Measurements from ENCODE around the gene ARL6IP4.

Gene ARL6IP4

DNA sequence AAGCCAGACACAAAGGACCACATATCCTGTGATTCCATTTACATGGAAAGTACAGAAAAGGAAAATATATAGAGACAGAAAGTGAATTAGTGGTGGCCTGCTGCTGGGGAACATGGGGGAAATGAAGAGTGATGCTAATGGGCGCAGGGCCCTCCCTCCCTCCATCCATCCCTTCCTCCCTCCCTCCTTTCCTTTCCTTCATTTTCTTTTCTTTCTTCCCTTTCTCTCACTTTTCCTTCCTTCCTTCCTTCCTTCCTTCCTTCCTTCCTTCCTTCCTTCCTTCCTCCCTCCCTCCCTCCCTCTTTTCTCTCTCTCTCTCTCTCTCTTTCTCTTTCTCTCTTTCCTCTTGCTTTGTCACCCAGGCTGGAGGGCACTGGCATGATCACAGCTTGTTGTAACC is 37.3 kb downstream of the ARL6IP4 start:
- Histone ChIP-seq H3K79me2 (ENCODE audit: control insufficient read depth, insufficient read depth, low read length, unreplicated experiment) (no peaks in the 10 kb centered on the region), H3K4me3 (ENCODE audit: low read depth, low read length) (no peak overlapping the region), H3K36me3 (ENCODE audit: insufficient read depth, low read length) (no peaks in the 10 kb centered on the region), H2AFZ (ENCODE audit: low read length, unreplicated experiment) (no peak overlapping the region), H3K27ac (ENCODE audit: low read depth, low read length) (no peak overlapping the region), H3K4me1 (ENCODE audit: control insufficient read depth, insufficient read depth, low read length, unreplicated experiment) (peaks cover 10% of the 10 kb centered on the region), H3K27me3 (ENCODE audit: insufficient read depth, low read length) (no peaks in the 10 kb centered on the region)

DNA sequence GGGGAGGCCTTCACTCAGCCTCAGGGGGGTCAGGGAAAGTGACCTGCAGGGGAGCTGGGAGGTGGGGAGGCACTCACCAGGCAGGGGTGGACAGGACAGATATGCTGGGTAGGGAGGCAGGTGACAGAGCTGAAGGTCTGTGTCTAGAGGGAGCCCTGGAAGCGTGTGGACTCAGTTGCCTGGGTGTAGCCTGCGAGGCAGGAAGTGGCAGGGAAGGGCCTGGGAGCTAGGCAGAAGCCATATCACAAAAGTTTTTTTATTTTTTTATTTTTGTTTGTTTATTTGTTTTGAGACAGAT is 39.3 kb downstream of the ARL6IP4 start:
- Histone ChIP-seq H3K27me3 (ENCODE audit: insufficient read depth, low read length) (no peaks in the 10 kb centered on the region), H3K36me3 (ENCODE audit: insufficient read depth, low read length) (no peaks in the 10 kb centered on the region), H3K4me1 (ENCODE audit: control insufficient read depth, insufficient read depth, low read length, unreplicated experiment) (peaks cover 15% of the 10 kb centered on the region), H2AFZ (ENCODE audit: low read length, unreplicated experiment) (no peak overlapping the region), H3K27ac (ENCODE audit: low read depth, low read length) (no peak overlapping the region), H3K79me2 (ENCODE audit: control insufficient read depth, insufficient read depth, low read length, unreplicated experiment) (no peaks in the 10 kb centered on the region), H3K4me3 (ENCODE audit: low read depth, low read length) (no peak overlapping the region)

DNA sequence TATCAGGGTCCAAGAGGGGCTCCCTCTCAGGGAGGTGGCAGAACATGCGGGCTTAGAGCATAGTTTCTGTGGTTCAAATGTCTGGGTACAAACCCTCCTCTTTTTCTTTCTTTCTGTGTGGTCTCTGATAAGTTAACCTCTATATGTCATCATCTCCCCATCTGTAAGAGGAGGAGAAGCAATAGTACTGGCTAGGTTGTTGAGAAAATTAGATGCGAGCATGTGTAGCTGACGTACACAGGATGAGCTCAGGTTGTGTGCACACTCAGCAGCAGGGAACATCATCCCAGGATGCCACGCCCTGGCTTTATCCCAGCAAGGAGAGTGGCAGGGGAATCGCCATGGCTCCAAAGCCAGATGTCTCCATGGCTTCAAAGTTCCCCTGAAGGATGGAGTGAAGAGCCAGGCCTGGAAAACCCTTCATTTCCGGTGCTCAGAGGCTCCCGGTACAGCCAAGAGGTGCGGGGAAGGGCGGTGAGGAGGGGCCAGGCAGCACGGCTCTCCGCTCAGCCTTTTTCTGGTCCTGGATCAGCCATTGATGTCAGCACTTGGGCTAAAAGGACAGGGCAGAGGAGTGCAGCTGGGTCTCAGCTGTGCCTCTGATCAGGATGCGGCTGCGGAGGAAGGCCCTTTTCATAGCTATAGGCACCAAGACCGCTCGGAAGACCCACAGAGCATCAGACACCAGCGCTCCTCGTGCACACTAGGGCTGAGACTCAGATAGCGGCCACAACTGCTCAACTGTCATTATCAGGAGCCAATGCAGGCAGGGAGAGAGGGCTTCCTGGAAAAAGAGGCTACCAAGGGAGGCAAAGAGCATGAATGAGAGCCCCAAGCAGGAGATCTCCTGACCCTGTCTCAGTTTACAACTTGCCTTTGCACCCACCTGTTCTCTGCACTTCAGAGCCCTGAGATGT is 41.5 kb downstream of the ARL6IP4 start:
- Histone ChIP-seq H3K27me3 (ENCODE audit: insufficient read depth, low read length) (no peaks in the 10 kb centered on the region), H3K4me3 (ENCODE audit: low read depth, low read length) (no peak overlapping the region), H3K36me3 (ENCODE audit: insufficient read depth, low read length) (no peaks in the 10 kb centered on the region), H3K4me1 (ENCODE audit: control insufficient read depth, insufficient read depth, low read length, unreplicated experiment) (peaks cover 19% of the 10 kb centered on the region), H3K79me2 (ENCODE audit: control insufficient read depth, insufficient read depth, low read length, unreplicated experiment) (no peaks in the 10 kb centered on the region), H3K27ac (ENCODE audit: low read depth, low read length) (no peak overlapping the region), H2AFZ (ENCODE audit: low read length, unreplicated experiment) (no peak overlapping the region)

DNA sequence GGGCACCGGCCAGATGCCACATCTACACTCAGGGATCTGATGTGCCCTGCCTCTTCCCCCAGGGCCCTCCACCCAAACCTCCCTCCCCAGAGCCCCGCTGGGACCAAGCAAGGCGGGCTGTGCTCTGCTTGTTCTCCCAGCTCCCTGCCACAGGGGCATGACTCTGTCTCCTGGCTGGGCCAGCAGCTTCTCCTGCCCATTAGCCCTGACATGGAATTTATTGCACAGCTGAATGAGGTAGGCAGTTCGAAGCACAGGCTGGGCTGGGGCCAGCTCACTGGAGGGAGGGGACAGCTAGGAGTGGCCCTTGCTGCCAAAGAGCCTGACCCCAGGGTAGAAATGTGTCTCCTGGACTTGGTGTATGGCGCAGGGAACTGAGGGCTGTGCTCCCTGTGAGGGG is 42.4 kb downstream of the ARL6IP4 start:
- no peak overlapping the region for H3K27ac ChIP-seq (ENCODE audit: low read depth, low read length)
- peaks cover 19% of the 10 kb centered on the region for H3K4me1 ChIP-seq (ENCODE audit: control insufficient read depth, insufficient read depth, low read length, unreplicated experiment)
- H3K36me3 ChIP-seq (ENCODE audit: insufficient read depth, low read length) = no peaks in the 10 kb centered on the region
- no peaks in the 10 kb centered on the region for H3K79me2 ChIP-seq (ENCODE audit: control insufficient read depth, insufficient read depth, low read length, unreplicated experiment)
- no peak overlapping the region for H3K4me3 ChIP-seq (ENCODE audit: low read depth, low read length)
- H3K27me3 ChIP-seq (ENCODE audit: insufficient read depth, low read length) = no peaks in the 10 kb centered on the region
- H2AFZ ChIP-seq (ENCODE audit: low read length, unreplicated experiment) = no peak overlapping the region

DNA sequence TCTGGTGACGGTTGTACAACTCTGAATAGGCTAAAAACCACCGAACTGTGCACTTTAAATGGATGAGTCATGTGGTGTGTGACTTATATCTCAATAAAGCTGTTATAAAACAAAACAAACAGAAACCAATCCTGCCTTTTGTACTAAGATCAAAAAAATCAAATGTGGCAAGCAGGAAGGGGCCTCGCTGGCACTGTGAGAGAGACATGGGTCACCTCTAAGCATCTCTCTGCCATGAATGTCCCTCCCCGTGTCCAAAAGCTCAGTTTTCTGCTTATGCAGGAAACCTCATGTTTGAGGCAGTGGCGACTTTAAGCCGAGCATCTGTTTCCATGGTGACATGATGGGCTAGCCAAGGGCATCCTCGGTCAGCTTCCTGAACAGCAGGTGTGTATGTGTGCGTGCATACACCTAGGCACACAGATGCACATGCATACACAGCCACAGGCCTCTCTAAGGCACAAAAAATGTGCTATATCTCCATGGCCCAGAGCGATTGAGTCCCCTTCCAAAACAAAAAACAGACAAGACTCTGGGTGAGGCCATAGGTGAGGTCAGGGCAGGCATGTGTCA is 44.4 kb downstream of the ARL6IP4 start:
- H3K79me2 ChIP-seq (ENCODE audit: control insufficient read depth, insufficient read depth, low read length, unreplicated experiment) = no peaks in the 10 kb centered on the region
- H3K27me3 ChIP-seq (ENCODE audit: insufficient read depth, low read length) = no peaks in the 10 kb centered on the region
- no peaks in the 10 kb centered on the region for H3K36me3 ChIP-seq (ENCODE audit: insufficient read depth, low read length)
- peaks cover 10% of the 10 kb centered on the region for H3K4me1 ChIP-seq (ENCODE audit: control insufficient read depth, insufficient read depth, low read length, unreplicated experiment)
- H2AFZ ChIP-seq (ENCODE audit: low read length, unreplicated experiment) = peak overlapping the region; percentile 48
- peak overlapping the region; percentile 53; the same call in 1 of the 2 replicates for H3K27ac ChIP-seq (ENCODE audit: low read depth, low read length)
- H3K4me3 ChIP-seq (ENCODE audit: low read depth, low read length) = no peak overlapping the region

DNA sequence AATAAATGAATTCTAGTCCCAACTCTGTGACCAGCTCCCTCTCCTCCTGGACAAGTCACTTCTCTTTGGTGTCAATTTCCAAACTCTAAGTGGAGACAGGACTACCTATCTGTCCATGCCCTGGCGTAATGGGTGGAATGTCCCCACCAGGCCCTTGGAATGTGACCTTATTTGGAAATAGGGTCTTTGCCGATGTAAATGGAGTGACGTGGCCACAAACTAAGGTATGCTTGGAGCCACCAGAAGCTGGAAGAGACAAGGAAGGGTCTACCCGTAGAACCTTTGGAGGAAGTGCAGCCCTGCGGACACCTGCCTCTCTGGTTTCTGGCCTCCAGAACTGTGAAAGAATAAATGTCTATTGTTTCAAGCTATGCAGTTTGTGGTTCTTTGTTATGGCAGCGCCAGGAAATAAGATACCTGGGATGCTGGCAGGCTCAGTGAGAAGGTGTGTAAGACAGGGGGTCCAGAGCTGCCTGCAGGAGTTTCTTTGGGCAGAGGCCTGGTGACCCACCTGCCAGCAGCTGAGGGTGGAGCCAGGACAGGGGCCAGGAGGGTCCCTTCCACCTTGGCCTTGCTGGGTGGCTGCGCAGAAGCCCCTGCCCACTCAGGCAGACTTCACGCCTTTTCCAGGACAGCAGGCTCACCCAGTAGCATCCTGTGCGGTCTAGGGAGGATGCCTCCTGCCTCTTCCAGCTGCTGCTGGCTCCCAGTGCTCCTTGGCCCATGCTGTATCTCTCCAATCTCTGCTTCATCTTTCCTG is 45.8 kb downstream of the ARL6IP4 start:
- Histone ChIP-seq H2AFZ (ENCODE audit: low read length, unreplicated experiment) (no peak overlapping the region), H3K4me3 (ENCODE audit: low read depth, low read length) (no peak overlapping the region), H3K4me1 (ENCODE audit: control insufficient read depth, insufficient read depth, low read length, unreplicated experiment) (peaks cover 10% of the 10 kb centered on the region), H3K27me3 (ENCODE audit: insufficient read depth, low read length) (no peaks in the 10 kb centered on the region), H3K36me3 (ENCODE audit: insufficient read depth, low read length) (no peaks in the 10 kb centered on the region), H3K27ac (ENCODE audit: low read depth, low read length) (no peak overlapping the region), H3K79me2 (ENCODE audit: control insufficient read depth, insufficient read depth, low read length, unreplicated experiment) (no peaks in the 10 kb centered on the region)

DNA sequence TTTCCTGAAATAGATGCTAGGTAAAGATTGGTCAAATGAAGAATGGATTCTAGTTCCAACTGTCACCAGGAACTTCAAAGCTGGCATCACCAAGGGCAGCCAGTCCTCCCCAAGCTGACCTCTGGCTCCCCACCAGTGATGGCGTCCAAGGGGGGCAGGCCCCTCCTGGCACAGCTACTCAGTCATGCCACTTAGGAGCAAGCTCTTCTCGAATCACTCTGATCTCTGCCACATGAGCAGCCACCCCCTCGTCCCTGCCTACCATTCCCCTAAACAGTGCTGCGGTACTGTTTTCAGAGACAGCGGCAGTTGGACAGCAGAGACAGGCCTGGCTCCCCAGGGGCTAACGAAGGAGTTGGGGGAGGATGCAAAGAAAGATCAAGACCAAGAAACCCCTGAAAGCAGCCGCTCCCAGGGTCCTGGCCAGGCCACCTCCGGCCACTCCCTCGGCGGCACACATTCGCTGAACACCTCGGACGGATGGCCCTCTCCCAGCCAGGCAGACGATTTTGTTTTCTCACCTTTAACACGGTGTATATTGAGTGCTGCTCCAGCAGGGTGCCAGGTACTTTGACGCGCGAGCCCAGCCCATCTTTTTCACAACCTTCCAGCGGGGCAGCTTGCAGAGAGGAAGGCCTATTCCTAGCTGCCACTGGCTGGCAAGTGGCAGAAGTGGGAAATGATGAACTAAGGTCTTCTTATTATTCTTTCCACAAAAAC is 47.4 kb downstream of the ARL6IP4 start:
- no peaks in the 10 kb centered on the region for H3K36me3 ChIP-seq (ENCODE audit: insufficient read depth, low read length)
- no peak overlapping the region for H3K27ac ChIP-seq (ENCODE audit: low read depth, low read length)
- H2AFZ ChIP-seq (ENCODE audit: low read length, unreplicated experiment) = no peak overlapping the region
- H3K79me2 ChIP-seq (ENCODE audit: control insufficient read depth, insufficient read depth, low read length, unreplicated experiment) = no peaks in the 10 kb centered on the region
- no peaks in the 10 kb centered on the region for H3K27me3 ChIP-seq (ENCODE audit: insufficient read depth, low read length)
- H3K4me1 ChIP-seq (ENCODE audit: control insufficient read depth, insufficient read depth, low read length, unreplicated experiment) = peaks cover 10% of the 10 kb centered on the region
- no peak overlapping the region for H3K4me3 ChIP-seq (ENCODE audit: low read depth, low read length)

DNA sequence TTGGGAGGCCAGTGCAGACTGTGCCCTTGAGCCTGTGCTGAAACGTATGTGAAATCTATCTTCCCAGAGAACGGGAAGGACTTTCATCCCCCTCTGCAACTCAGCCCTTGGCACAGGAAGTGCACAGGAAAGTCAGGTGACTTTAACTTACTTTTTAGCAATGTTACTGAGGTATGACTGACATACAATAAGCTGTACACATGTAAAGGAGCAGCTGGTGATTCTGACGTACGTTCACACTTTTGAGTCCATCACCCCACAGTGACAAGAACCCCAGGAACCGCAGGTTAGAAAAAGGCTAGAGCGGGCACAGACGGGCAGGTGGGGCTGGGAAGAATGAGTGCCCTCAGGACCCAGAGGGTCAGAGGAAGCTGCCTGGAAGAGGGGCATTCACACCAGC is 48.0 kb downstream of the ARL6IP4 start:
- Histone ChIP-seq H3K27ac (ENCODE audit: low read depth, low read length) (no peak overlapping the region), H3K4me3 (ENCODE audit: low read depth, low read length) (no peak overlapping the region), H3K36me3 (ENCODE audit: insufficient read depth, low read length) (no peaks in the 10 kb centered on the region), H3K27me3 (ENCODE audit: insufficient read depth, low read length) (no peaks in the 10 kb centered on the region), H3K4me1 (ENCODE audit: control insufficient read depth, insufficient read depth, low read length, unreplicated experiment) (peaks cover 10% of the 10 kb centered on the region), H2AFZ (ENCODE audit: low read length, unreplicated experiment) (no peak overlapping the region), H3K79me2 (ENCODE audit: control insufficient read depth, insufficient read depth, low read length, unreplicated experiment) (no peaks in the 10 kb centered on the region)

DNA sequence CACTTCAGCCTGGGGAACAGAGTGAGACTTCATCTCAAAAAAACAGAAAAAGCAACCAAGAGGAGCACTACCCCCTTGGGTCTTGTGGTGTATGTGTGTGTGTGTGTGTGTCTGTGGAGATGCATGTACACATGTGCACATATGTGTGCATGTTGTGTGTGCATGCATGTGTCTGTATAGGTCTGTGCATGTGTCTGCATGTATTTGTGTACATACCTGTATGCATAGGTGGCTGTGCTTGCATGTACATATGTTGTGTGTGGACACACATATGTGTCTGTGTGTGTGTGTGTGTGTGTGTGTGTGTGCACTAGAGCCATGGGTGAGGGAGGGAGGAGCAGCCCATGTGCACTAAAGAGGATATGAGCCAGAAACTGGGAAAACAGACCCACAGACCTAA is 49.1 kb downstream of the ARL6IP4 start:
- no peaks in the 10 kb centered on the region; the same call in 1 of the 2 replicates for H3K36me3 ChIP-seq (ENCODE audit: insufficient read depth, low read length)
- no peak overlapping the region for H2AFZ ChIP-seq (ENCODE audit: low read length, unreplicated experiment)
- H3K4me3 ChIP-seq (ENCODE audit: low read depth, low read length) = no peak overlapping the region
- no peaks in the 10 kb centered on the region for H3K27me3 ChIP-seq (ENCODE audit: insufficient read depth, low read length)
- H3K4me1 ChIP-seq (ENCODE audit: control insufficient read depth, insufficient read depth, low read length, unreplicated experiment) = peaks cover 12% of the 10 kb centered on the region
- H3K79me2 ChIP-seq (ENCODE audit: control insufficient read depth, insufficient read depth, low read length, unreplicated experiment) = no peaks in the 10 kb centered on the region
- no peak overlapping the region for H3K27ac ChIP-seq (ENCODE audit: low read depth, low read length)

DNA sequence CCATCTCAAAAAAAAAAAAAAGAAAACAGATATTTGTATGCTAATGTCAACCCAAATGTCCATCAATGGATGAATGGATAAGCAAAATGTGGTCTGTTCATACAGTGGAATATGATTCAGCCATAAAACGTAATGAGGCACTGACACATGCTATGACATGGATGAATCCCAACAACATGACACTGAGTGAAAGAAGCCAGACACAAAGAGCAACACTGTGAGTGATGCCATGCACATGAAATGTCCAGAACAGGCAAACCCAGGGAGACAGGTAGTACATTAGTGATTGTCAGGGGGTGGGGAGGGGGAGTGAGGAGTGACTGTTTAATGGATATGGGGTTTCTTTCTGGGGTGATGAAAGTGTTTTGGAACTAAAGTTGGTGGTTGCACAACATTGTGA is 50.2 kb downstream of the ARL6IP4 start:
- Histone ChIP-seq H3K27ac (ENCODE audit: low read depth, low read length) (no peak overlapping the region), H3K79me2 (ENCODE audit: control insufficient read depth, insufficient read depth, low read length, unreplicated experiment) (no peaks in the 10 kb centered on the region), H3K27me3 (ENCODE audit: insufficient read depth, low read length) (no peaks in the 10 kb centered on the region), H3K4me3 (ENCODE audit: low read depth, low read length) (no peak overlapping the region), H3K4me1 (ENCODE audit: control insufficient read depth, insufficient read depth, low read length, unreplicated experiment) (peaks cover 13% of the 10 kb centered on the region), H2AFZ (ENCODE audit: low read length, unreplicated experiment) (no peak overlapping the region), H3K36me3 (ENCODE audit: insufficient read depth, low read length) (no peaks in the 10 kb centered on the region; the same call in 1 of the 2 replicates)
